H1 (cell line): ENCODE data around the gene SIX4.

ENCODE experiments used
- BCL11A ChIP-seq, 2 experiments: IDR thresholded peaks; one replicate each; pipeline ENCODE4 v1.6.1; 2011; ENCODE audit warnings: low read depth in 2 of 2, low read length in 2 of 2, mild to moderate bottlenecking in 2 of 2
- CBX5 ChIP-seq: fragments of 300-800, 300-1000 bp; sonication (generic); IDR thresholded peaks from 2 replicates; pipeline ENCODE4 v1.7.1; 2016; ENCODE audit warnings: antibody characterized with exemption, low read length, low read depth
- EGR1 ChIP-seq: IDR thresholded peaks from 2 replicates; pipeline ENCODE4 v1.6.1; 2011; ENCODE audit warnings: low read depth, low read length, borderline replicate concordance
- HDAC6 ChIP-seq: IDR thresholded peaks from one replicate; pipeline ENCODE4 v1.7.1; 2012; ENCODE audit warnings: low read depth, mild to moderate bottlenecking, inconsistent platforms, low read length, moderate library complexity
- JUN ChIP-seq: IDR thresholded peaks from 2 replicates; pipeline ENCODE4 v1.6.1; 2011; ENCODE audit warnings: low read depth, mild to moderate bottlenecking, improper control_type of control experiment, low read length
- JUND ChIP-seq: IDR thresholded peaks from 2 replicates; pipeline ENCODE4 v1.6.1; 2011; ENCODE audit warnings: mild to moderate bottlenecking, improper control_type of control experiment, low read length
- NRF1 ChIP-seq: IDR thresholded peaks from 2 replicates; pipeline ENCODE4 v1.6.1; 2011; ENCODE audit warnings: mild to moderate bottlenecking, low read depth, low read length, improper control_type of control experiment
- POLR2A ChIP-seq, 2 experiments: IDR thresholded peaks; 1 replicate in 1 of 2; 2 replicates in 1 of 2; pipeline ENCODE4 v1.6.1; 2011; ENCODE audit warnings: low read depth in 2 of 2, low read length in 2 of 2, mild to moderate bottlenecking in 2 of 2; ENCODE audit errors: control extremely low read depth in 1 of 2
- POLR2AphosphoS5 ChIP-seq: IDR thresholded peaks from 2 replicates; pipeline ENCODE4 v1.6.1; 2011; ENCODE audit warnings: low read depth, low read length
- SRF ChIP-seq: IDR thresholded peaks from 2 replicates; pipeline ENCODE4 v1.6.1; 2011; ENCODE audit warnings: mild to moderate bottlenecking, low read depth, low read length, moderate library complexity
- USF2 ChIP-seq: IDR thresholded peaks from 2 replicates; pipeline ENCODE4 v1.6.1; 2011; ENCODE audit warnings: low read length, improper control_type of control experiment
- YY1 ChIP-seq: IDR thresholded peaks from 2 replicates; pipeline ENCODE4 v1.6.1; 2011; ENCODE audit warnings: low read depth, mild to moderate bottlenecking, low read length
- TF ChIP-seq, protein P1 (sequence below), 3 experiments: IDR thresholded peaks; 1 replicate in 2 of 3; 2 replicates in 1 of 3; pipeline versions ENCODE4 v1.5.1 to v1.6.1; 2011; ENCODE audit warnings: low read length in 3 of 3, mild to moderate bottlenecking in 3 of 3, inconsistent platforms in 2 of 3, low read depth in 1 of 3, moderate library complexity in 1 of 3; ENCODE audit not compliant: insufficient read depth in 1 of 3; ENCODE audit errors: control extremely low read depth in 1 of 3

- TF ChIP-seq YY1, result no peak
- no peak for TF ChIP-seq POLR2A (IDR thresholded peaks at IDR 0.05; ENCODE audit: control extremely low read depth in 1 of 2, low read depth in 2 of 2, low read length in 2 of 2)
- no peak for TF ChIP-seq EGR1
- TF ChIP-seq SRF, result no peak
- no peak for TF ChIP-seq CBX5
- no peak for TF ChIP-seq NRF1
- no peak for TF ChIP-seq JUND
- TF ChIP-seq HDAC6, result no peak
- TF ChIP-seq JUN, result no peak
- no peak for TF ChIP-seq BCL11A (IDR thresholded peaks at IDR 0.05; ENCODE audit: low read depth in 2 of 2, low read length in 2 of 2)
- TF ChIP-seq USF2, result no peak
- TF ChIP-seq, protein P1, sequence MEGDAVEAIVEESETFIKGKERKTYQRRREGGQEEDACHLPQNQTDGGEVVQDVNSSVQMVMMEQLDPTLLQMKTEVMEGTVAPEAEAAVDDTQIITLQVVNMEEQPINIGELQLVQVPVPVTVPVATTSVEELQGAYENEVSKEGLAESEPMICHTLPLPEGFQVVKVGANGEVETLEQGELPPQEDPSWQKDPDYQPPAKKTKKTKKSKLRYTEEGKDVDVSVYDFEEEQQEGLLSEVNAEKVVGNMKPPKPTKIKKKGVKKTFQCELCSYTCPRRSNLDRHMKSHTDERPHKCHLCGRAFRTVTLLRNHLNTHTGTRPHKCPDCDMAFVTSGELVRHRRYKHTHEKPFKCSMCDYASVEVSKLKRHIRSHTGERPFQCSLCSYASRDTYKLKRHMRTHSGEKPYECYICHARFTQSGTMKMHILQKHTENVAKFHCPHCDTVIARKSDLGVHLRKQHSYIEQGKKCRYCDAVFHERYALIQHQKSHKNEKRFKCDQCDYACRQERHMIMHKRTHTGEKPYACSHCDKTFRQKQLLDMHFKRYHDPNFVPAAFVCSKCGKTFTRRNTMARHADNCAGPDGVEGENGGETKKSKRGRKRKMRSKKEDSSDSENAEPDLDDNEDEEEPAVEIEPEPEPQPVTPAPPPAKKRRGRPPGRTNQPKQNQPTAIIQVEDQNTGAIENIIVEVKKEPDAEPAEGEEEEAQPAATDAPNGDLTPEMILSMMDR (IDR thresholded peaks at IDR 0.05; ENCODE audit: control extremely low read depth in 1 of 3, insufficient read depth in 1 of 3, low read depth in 1 of 3, low read length in 3 of 3), result no peak
- TF ChIP-seq POLR2AphosphoS5, result no peak
These were observed 61.2 kb downstream of the SIX4 start for GRCh38 chr14:60662982-60663381.
